Colonic mucosa (tissue), 4 donors: ENCODE measurements around the gene DENND1A. TPM values are rescaled to one million over a fixed set of nuclear protein-coding genes. Genes with fewer than 3 reads are reported as not detected.

ENCODE experiments used
- DNase-seq: peaks from one replicate; pipeline ENCODE4 v3.0.0-alpha.2; 2020
- H3K27ac ChIP-seq: fragments of 200-600 bp; one replicate; pipeline ENCODE4 v1.8.0; 2021
- H3K27me3 ChIP-seq: fragments of 200-600 bp; one replicate; pipeline ENCODE4 v1.8.0; 2021
- H3K36me3 ChIP-seq: fragments of 200-600 bp; one replicate; pipeline ENCODE4 v1.8.0; 2021
- H3K4me1 ChIP-seq: fragments of 200-600 bp; one replicate; pipeline ENCODE4 v1.8.0; 2021; ENCODE audit warnings: mild to moderate bottlenecking
- H3K4me3 ChIP-seq: fragments of 200-600 bp; one replicate; pipeline ENCODE4 v1.8.0; 2021
- H3K9ac ChIP-seq, 2 donors: one replicate each; pipeline ENCODE4 v1.7.0; 2013; ENCODE audit warnings: control low read depth in 2 of 2, low read depth in 2 of 2, low read length in 2 of 2
- H3K9me3 ChIP-seq: fragments of 200-600 bp; one replicate; pipeline ENCODE4 v1.8.0; 2021
- intact Hi-C: fragments of 100-400 bp; cut with DNase I; formaldehyde crosslinking; loops from one replicate; pipeline ENCODE4 v1.14.1; 2022
- total RNA-seq, 2 donors: library from RNA; stranded (reverse); fragmentation: NEBNext Ultra II Directional in 1 of 2; extraction: Animal tissue kit (Norgen Biotek cat#: 25700) in 1 of 2; gene quantifications; one replicate each; pipeline ENCODE4 v1.2.1, GENCODE V29; 2021
- TF ChIP-seq, protein P1 (sequence below): fragments of 200-600 bp; IDR thresholded peaks from one replicate; pipeline ENCODE4 v1.8.0; 2022; ENCODE audit warnings: antibody characterized with exemption, mild to moderate bottlenecking
- donor health status: healthy.
- donor health status: DM: no; HTN: no; CAD: no.
- donor health status: DM: no; HTN: no; CAD: no.

The DENND1A gene
- total RNA-seq, 2 donors from 2014 or later: 34.3 to 39.9 TPM

DNA sequence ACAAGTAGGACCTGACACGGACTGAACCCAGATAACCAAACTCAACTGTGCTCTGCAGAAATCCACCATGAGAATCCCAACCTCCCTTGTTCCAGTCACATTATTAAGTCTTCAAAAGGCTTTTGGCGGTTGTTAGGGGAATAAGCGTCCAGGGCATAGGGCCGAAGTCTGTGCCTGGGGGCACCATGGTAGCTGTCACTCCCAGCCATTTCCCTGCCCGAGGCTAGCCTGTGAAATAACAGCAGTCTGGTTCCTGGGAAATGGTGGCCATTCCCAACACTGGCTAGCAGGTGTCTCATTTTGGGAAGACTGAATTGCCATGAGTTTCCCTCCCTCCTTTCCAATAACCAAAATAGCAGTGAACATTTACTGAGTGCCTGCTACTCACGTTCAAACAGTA lies 451.8 kb downstream of the DENND1A start:
- TF ChIP-seq, protein P1, sequence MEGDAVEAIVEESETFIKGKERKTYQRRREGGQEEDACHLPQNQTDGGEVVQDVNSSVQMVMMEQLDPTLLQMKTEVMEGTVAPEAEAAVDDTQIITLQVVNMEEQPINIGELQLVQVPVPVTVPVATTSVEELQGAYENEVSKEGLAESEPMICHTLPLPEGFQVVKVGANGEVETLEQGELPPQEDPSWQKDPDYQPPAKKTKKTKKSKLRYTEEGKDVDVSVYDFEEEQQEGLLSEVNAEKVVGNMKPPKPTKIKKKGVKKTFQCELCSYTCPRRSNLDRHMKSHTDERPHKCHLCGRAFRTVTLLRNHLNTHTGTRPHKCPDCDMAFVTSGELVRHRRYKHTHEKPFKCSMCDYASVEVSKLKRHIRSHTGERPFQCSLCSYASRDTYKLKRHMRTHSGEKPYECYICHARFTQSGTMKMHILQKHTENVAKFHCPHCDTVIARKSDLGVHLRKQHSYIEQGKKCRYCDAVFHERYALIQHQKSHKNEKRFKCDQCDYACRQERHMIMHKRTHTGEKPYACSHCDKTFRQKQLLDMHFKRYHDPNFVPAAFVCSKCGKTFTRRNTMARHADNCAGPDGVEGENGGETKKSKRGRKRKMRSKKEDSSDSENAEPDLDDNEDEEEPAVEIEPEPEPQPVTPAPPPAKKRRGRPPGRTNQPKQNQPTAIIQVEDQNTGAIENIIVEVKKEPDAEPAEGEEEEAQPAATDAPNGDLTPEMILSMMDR: no peak
- DNase-seq: no peak
- Histone ChIP-seq H3K27ac (no peak overlapping the region), H3K9ac (no peak overlapping the region), H3K9me3 (no peaks in the 10 kb centered on the region), H3K27me3 (no peaks in the 10 kb centered on the region), H3K36me3 (no peaks in the 10 kb centered on the region), H3K4me3 (no peak overlapping the region), H3K4me1 (peaks cover 6% of the 10 kb centered on the region)
- intact Hi-C loops: no loop called here

DNA sequence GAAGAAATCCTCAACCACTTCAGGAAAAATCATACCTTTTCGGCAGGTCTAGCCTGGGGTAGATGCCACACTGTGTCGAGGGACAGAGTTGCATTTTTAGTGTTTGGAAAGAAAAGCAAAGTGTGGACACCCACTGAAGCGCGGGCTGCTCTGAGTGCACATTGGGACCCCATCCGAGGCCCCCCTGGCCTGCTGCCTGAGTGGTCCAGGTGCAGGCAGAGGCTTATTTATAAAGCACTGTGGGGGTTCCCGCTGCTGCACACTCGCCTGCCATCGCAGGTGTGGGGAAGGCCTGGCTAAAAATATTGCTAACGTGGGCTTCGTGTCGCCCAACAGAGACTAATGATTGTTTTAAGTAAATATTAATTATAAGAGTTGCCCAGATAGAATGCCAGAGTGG lies 454.5 kb downstream of the DENND1A start:
- no peak overlapping the region for H3K9ac ChIP-seq
- no peak for DNase-seq
- no peaks in the 10 kb centered on the region for H3K9me3 ChIP-seq
- no peaks in the 10 kb centered on the region for H3K4me1 ChIP-seq
- intact Hi-C loops: no loop called here
- H3K4me3 ChIP-seq: no peak overlapping the region
- TF ChIP-seq, protein P1: no peak
- H3K27me3 ChIP-seq: no peaks in the 10 kb centered on the region
- H3K36me3 ChIP-seq: no peaks in the 10 kb centered on the region
- H3K27ac ChIP-seq: no peak overlapping the region

GRCh38 chr9:123472862-123473614 lies 456.9 kb downstream of the DENND1A start:
- TF ChIP-seq, protein P1: no peak
- H3K4me1 ChIP-seq: no peaks in the 10 kb centered on the region
- no peak overlapping the region for H3K27ac ChIP-seq
- no peaks in the 10 kb centered on the region for H3K9me3 ChIP-seq
- intact Hi-C loops: no loop called here
- no peak overlapping the region for H3K4me3 ChIP-seq
- H3K27me3 ChIP-seq: no peaks in the 10 kb centered on the region
- H3K9ac ChIP-seq: no peak overlapping the region
- no peak for DNase-seq
- H3K36me3 ChIP-seq: no peaks in the 10 kb centered on the region

DNA sequence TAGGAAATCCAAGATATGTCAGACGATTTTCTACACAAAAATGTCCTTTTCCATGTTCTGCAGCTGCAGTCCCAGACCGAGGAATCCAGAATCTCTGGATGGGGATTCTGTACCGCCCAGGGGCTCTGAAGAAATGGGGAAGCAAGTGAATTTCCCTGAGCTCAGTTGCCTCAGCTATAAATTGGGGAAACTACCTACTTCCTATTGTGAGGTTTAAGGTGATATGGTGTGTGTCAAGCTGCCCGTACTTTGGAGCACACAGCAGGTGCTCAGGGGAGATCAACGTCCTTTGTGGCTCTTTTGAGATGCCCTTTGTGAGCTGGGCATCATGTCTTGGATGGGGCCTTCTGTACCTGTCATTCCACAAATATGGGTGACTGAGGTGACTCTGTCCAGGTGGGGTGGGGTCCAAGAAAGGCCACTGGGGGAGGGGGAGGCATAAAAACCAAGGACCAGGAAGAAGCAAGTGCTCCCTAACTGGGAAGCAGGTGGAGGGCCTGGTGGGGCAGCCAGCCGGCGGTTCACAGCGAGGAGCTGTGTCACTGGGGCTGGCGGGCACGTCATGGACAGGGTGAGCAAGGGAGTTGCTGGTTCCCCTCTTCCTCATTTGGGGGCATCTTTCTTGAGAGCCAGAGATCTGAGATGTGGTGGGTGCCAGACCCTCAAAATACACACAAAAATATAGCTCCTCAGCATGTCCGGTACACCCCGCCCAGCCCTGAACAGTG lies 457.9 kb downstream of the DENND1A start:
- Histone ChIP-seq H3K4me3 (no peak overlapping the region), H3K4me1 (no peaks in the 10 kb centered on the region), H3K9ac (no peak overlapping the region), H3K27me3 (no peaks in the 10 kb centered on the region), H3K9me3 (no peaks in the 10 kb centered on the region), H3K36me3 (no peaks in the 10 kb centered on the region), H3K27ac (no peak overlapping the region)
- intact Hi-C loops: no loop called here
- TF ChIP-seq, protein P1: no peak
- DNase-seq: no peak

DNA sequence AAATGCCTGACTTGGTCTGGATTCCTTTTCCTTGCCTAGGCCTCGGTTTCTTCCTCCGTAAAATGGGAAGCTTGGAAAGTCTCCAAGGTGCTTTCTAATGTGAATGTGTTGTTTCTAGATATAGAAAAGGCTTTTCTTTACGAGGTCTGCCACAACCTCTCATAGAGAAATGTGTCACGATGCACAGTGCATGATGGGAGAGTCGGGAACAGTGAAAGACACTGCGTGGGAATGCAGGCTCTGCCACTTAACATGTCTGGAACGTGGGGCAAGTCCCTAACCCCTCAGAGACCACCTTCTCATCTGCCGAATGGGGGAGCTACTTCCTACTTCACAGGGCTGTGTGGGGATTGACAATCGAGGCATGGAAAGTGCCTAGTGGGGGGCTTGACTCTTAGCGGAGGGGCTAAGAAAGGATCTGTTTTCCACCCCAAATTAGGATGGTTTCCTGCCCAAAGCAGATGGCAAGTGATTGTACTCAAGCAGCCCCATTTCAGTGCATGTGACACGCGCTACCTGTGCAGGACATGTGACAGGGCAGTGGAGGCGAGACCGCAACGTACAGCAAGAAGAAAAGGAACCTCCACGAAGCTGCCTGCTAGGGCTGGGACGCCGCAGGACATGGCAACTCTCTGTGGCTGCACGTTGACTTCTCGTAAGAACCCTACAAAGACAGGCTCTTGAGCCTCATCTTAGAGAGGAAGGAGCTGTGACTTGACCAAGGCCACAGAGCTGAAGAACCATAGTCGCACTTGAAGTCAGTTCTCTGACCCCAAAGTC lies 458.7 kb downstream of the DENND1A start:
- H3K4me1 ChIP-seq: no peaks in the 10 kb centered on the region
- H3K9ac ChIP-seq: no peak overlapping the region
- no peaks in the 10 kb centered on the region for H3K36me3 ChIP-seq
- no peaks in the 10 kb centered on the region for H3K27me3 ChIP-seq
- no peak overlapping the region for H3K4me3 ChIP-seq
- intact Hi-C loops: no loop called here
- TF ChIP-seq, protein P1: no peak
- H3K27ac ChIP-seq: no peak overlapping the region
- H3K9me3 ChIP-seq: no peaks in the 10 kb centered on the region
- no peak for DNase-seq
